ENCODE results near the gene ASXL1.
"Not testable (repeated sequence)": the region's sequence is repeated elsewhere in the genome, so short reads cannot be mapped to it uniquely, and the experiment has no call there.

Gene ASXL1

GRCh38 chr20:32455171-32455900 is 97.2 kb downstream of the ASXL1 start:
- DNase-seq = no peak

GRCh38 chr20:32455901-32456701 is 98.0 kb downstream of the ASXL1 start:
- no peak for DNase-seq

GRCh38 chr20:32456869-32457478 is 98.8 kb downstream of the ASXL1 start:
- DNase-seq = peak in 1 of 2 donors; percentile 17

- DNase-seq = no peak
Observed at GRCh38 chr20:32457479-32457986, 99.4 kb downstream of the ASXL1 start.

- DNase-seq = no peak
Observed at GRCh38 chr20:32458061-32458836, 100.1 kb downstream of the ASXL1 start.

GRCh38 chr20:32458837-32459220 is 100.7 kb downstream of the ASXL1 start:
- DNase-seq = no peak

- no peak for DNase-seq
Observed at GRCh38 chr20:32460231-32460630, 102.1 kb downstream of the ASXL1 start.

GRCh38 chr20:32460683-32461320 is 102.7 kb downstream of the ASXL1 start:
- DNase-seq = no peak

GRCh38 chr20:32461836-32462600 is 103.9 kb downstream of the ASXL1 start:
- no peak for DNase-seq

GRCh38 chr20:32462900-32463641 is 104.9 kb downstream of the ASXL1 start:
- no peak for DNase-seq

- DNase-seq = no peak
Observed at GRCh38 chr20:32463642-32464400, 105.7 kb downstream of the ASXL1 start.

GRCh38 chr20:32464401-32465091 is 106.4 kb downstream of the ASXL1 start:
- DNase-seq = no peak

GRCh38 chr20:32465092-32465900 is 107.2 kb downstream of the ASXL1 start:
- peak; percentile 77 to 91 for DNase-seq

- DNase-seq = not testable (repeated sequence)
Observed at GRCh38 chr20:32465901-32466675, 108.0 kb downstream of the ASXL1 start.

- DNase-seq = no peak
Observed at GRCh38 chr20:32466739-32467505, 108.8 kb downstream of the ASXL1 start.

- DNase-seq = no peak
Observed at GRCh38 chr20:32467506-32468312, 109.6 kb downstream of the ASXL1 start.
